Left lung (tissue), 14 donors: ENCODE measurements around the gene SRGN. TPM values are rescaled to one million over a fixed set of nuclear protein-coding genes. Genes with fewer than 3 reads are reported as not detected.
"Not testable (repeated sequence)": the region's sequence is repeated elsewhere in the genome, so short reads cannot be mapped to it uniquely, and the experiment has no call there.

Experiments
- ATAC-seq: fragments of 200-7000 bp; cut with Tn5 transposase; one replicate; pipeline ENCODE4 v1.9.1; 2020; ENCODE audit warnings: moderate library complexity
- DNase-seq, 4 donors: peaks; one replicate each; pipeline ENCODE4 v3.0.0-alpha.2; 2013 to 2020
- H3K27ac ChIP-seq, 2 donors: fragments of 200-600 bp; sonication (generic) in 1 of 2; one replicate each; pipeline versions ENCODE4 v1.5.0 to v1.8.0; 2020 to 2021
- H3K27me3 ChIP-seq, 2 donors: fragments of 200-600 bp; sonication (generic) in 1 of 2; one replicate each; pipeline versions ENCODE4 v1.5.0 to v1.8.0; 2020 to 2021
- H3K36me3 ChIP-seq, 2 donors: fragments of 200-600 bp; sonication (generic) in 1 of 2; one replicate each; pipeline versions ENCODE4 v1.5.0 to v1.8.0; 2020 to 2021
- H3K4me1 ChIP-seq, 2 donors: fragments of 200-600 bp; one replicate each; pipeline ENCODE4 v1.8.0; 2021
- H3K4me3 ChIP-seq, 2 donors: fragments of 200-600 bp; sonication (generic) in 1 of 2; one replicate each; pipeline versions ENCODE4 v1.5.0 to v1.8.0; 2020 to 2021; ENCODE audit warnings: mild to moderate bottlenecking in 1 of 2
- H3K9me3 ChIP-seq, 2 donors: fragments of 200-600 bp; sonication (generic) in 1 of 2; one replicate each; pipeline versions ENCODE4 v1.5.0 to v1.8.0; 2020 to 2021
- CTCF ChIP-seq, 2 donors: fragments of 200-600 bp; sonication (generic) in 1 of 2; IDR thresholded peaks; one replicate each; pipeline versions ENCODE4 v1.5.0 to v1.8.0; 2021; ENCODE audit warnings: antibody characterized with exemption in 2 of 2
- intact Hi-C, 2 donors: fragments of 100-400 bp; cut with DNase I; formaldehyde crosslinking; loops; one replicate each; pipeline versions ENCODE4 v1.11.2 to v1.14.2; 2022
- long read RNA-seq, 12 donors: library from polyadenylated mRNA in 2 of 12; unstranded in 2 of 12; transcript quantifications; one replicate each; pipeline ENCODE4 v2.0.0 and lab custom pipeline, GENCODE V29; 2019 to 2026
- polyA plus RNA-seq, 6 donors: library from polyadenylated mRNA; unstranded; fragments of 120-200 nt; gene quantifications; one replicate each; pipeline ENCODE4 v1.2.1, GENCODE V29; 2013; ENCODE audit not compliant: insufficient read length in 6 of 6
- total RNA-seq, 2 donors: library from RNA; stranded (reverse); fragmentation: NEBNext Ultra II Directional; extraction: Animal tissue kit (Norgen Biotek cat#: 25700); gene quantifications; one replicate each; pipeline ENCODE4 v1.2.1, GENCODE V29; 2021
- donor health status: DM: no; HTN: yes; CAD: no.
- donor health status: DM: no; HTN: no; CAD: no.

SRGN gene, protein sequence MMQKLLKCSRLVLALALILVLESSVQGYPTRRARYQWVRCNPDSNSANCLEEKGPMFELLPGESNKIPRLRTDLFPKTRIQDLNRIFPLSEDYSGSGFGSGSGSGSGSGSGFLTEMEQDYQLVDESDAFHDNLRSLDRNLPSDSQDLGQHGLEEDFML
- total RNA-seq (100 to 1,000 TPM; 131 to 533 TPM), polyA plus RNA-seq (10 to 100 TPM; 25.7 to 42.6 (median 34.3) TPM)
- long read RNA-seq, donor 1, transcript SRGN-201 (3 exons, 1,208 nt) = major isoform, 50 of 50 reads
- long read RNA-seq, donor 1, partial matches to known transcripts = 0 of 50 reads
- long read RNA-seq, donor 1, other reads (novel, unspliced or antisense) = 0 of 50 reads
- long read RNA-seq, donor 2, transcript SRGN-201 (3 exons, 1,208 nt) = major isoform, 24 of 24 reads
- long read RNA-seq, donor 2, partial matches to known transcripts = 0 of 24 reads
- long read RNA-seq, donor 2, other reads (novel, unspliced or antisense) = 0 of 24 reads
- long read RNA-seq, donor 3, transcript SRGN-201 (3 exons, 1,208 nt) = major isoform, 16 of 16 reads
- long read RNA-seq, donor 3, partial matches to known transcripts = 0 of 16 reads
- long read RNA-seq, donor 3, other reads (novel, unspliced or antisense) = 0 of 16 reads
- long read RNA-seq, donor 4, transcript SRGN-201 (3 exons, 1,208 nt) = major isoform, 118 of 126 reads
- long read RNA-seq, donor 4, partial matches to known transcripts = 3 of 126 reads
- long read RNA-seq, donor 4, other reads (novel, unspliced or antisense) = 4 of 126 reads
- long read RNA-seq, donor 5, transcript SRGN-201 (3 exons, 1,208 nt) = major isoform, 43 of 43 reads
- long read RNA-seq, donor 5, partial matches to known transcripts = 0 of 43 reads
- long read RNA-seq, donor 5, other reads (novel, unspliced or antisense) = 0 of 43 reads
- long read RNA-seq, donor 6, transcript SRGN-201 (3 exons, 1,208 nt) = major isoform, 34 of 34 reads
- long read RNA-seq, donor 6, partial matches to known transcripts = 0 of 34 reads
- long read RNA-seq, donor 6, other reads (novel, unspliced or antisense) = 0 of 34 reads
- long read RNA-seq, donor 7, transcript SRGN-201 (3 exons, 1,208 nt) = major isoform, 35 of 36 reads
- long read RNA-seq, donor 7, partial matches to known transcripts = 0 of 36 reads
- long read RNA-seq, donor 7, other reads (novel, unspliced or antisense) = 0 of 36 reads
- long read RNA-seq, donor 8, transcript SRGN-201 (3 exons, 1,208 nt) = major isoform, 41 of 42 reads
- long read RNA-seq, donor 8, partial matches to known transcripts = 0 of 42 reads
- long read RNA-seq, donor 8, other reads (novel, unspliced or antisense) = 0 of 42 reads
- long read RNA-seq, donor 9 = 0 reads
- long read RNA-seq, donor 10, transcript SRGN-201 (3 exons, 1,208 nt) = major isoform, 330 of 336 reads
- long read RNA-seq, donor 10, partial matches to known transcripts = 0 of 336 reads
- long read RNA-seq, donor 10, other reads (novel, unspliced or antisense) = 6 of 336 reads
- long read RNA-seq, donor 11, transcript SRGN-201 (3 exons, 1,208 nt) = major isoform, 45 of 45 reads
- long read RNA-seq, donor 11, partial matches to known transcripts = 0 of 45 reads
- long read RNA-seq, donor 11, other reads (novel, unspliced or antisense) = 0 of 45 reads
- long read RNA-seq, donor 12, transcript SRGN-201 (3 exons, 1,208 nt) = major isoform, 25 of 25 reads
- long read RNA-seq, donor 12, partial matches to known transcripts = 0 of 25 reads
- long read RNA-seq, donor 12, other reads (novel, unspliced or antisense) = 0 of 25 reads

DNA sequence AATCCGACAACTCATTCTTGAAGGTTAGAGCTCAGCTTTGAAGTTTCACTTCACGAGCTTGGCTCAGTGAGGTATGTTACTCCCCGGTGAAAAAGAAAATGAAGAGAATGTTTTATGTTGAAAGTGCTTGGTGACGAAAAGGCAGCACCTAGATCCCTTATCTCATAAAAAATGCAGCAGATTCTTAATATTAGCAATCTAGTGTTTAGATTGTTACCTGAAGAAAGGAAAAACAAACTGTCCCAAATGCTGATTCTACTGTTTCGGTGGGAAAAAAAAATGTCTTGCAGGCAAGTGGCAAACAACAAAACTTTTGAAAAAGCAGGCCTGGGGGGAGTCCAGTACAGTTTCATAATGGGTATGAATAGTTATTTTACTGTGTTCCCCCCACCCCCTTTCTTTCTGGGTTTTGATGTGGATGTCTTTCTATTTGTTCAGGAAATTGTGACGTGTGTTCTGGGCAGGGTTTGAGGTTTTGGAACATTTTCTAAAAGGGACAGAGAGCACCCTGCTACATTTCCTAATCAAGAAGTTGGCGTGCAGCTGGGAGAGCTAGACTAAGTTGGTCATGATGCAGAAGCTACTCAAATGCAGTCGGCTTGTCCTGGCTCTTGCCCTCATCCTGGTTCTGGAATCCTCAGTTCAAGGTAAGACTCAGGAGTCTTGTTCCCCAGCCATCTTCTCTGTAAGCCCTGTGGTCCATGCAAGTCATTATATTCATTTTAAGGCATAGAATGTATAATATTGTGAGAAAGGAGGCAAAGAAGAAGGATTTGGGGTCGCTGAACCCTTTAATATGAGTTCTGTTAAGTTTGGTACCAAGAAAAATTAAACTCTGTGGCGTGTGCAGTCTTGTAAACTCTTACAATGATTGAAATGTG lies at the start of gene SRGN:
Gene SRGN (plus strand): TSS at position 514 of the 881 bp plus-strand sequence. CDS start 55 bp downstream, at position 569.
- no peaks in the 10 kb centered on the region for H3K36me3 ChIP-seq
- H3K4me1 ChIP-seq = peaks cover 0 to 62% of the 10 kb centered on the region in 2 donors
- no peaks in the 10 kb centered on the region for H3K9me3 ChIP-seq
- peak within 1 kb of the TSS; percentile 93 to 95 for H3K27ac ChIP-seq
- ATAC-seq = peak; percentile 78
- intact Hi-C loops = no loop called here
- H3K4me3 ChIP-seq = peak within 1 kb of the TSS; percentile 28 to 55
- peak in 3 of 4 donors; percentile 12 to 79 (median 53) for DNase-seq
- H3K27me3 ChIP-seq = no peaks in the 10 kb centered on the region
- TF ChIP-seq CTCF (IDR thresholded peaks at IDR 0.05) = no peak

DNA sequence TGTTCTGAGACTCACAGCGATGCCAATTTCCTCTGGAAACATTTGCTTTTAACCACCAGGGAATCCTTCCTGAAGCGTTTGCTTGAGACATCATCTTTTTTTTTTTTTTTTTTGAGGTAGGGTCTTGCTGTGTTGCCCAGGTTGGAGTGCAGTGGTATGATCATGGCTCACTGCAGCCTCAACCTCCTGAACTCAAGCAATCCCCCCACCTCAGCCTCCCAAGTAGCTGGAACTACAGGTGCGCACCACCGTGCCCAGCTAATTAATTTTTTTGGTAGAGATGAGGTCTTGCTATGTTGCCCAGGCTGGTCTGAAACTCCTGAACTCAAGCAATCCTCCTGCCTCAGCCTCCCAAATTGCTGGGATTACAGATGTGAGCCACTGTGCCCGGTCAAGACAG lies 47.0 kb upstream of the SRGN start:
- DNase-seq, H3K4me3 ChIP-seq, H3K27me3 ChIP-seq, intact Hi-C loops, H3K9me3 ChIP-seq, ATAC-seq, H3K36me3 ChIP-seq, H3K27ac ChIP-seq: not testable (repeated sequence)
- peaks cover 0 to 32% of the 10 kb centered on the region in 2 donors for H3K4me1 ChIP-seq

- Histone ChIP-seq H3K4me3 (no peak overlapping the region), H3K9me3 (no peaks in the 10 kb centered on the region), H3K27me3 (no peaks in the 10 kb centered on the region), H3K4me1 (peaks cover 3 to 47% of the 10 kb centered on the region in 2 donors), H3K36me3 (no peaks in the 10 kb centered on the region), H3K27ac (no peak overlapping the region)
- no peak for TF ChIP-seq CTCF (IDR thresholded peaks at IDR 0.05)
- intact Hi-C loops = no loop called here
- no peak for ATAC-seq
- DNase-seq = no peak
Observed at GRCh38 chr10:69042417-69042816, 45.5 kb upstream of the SRGN start.

GRCh38 chr10:69042838-69043237 lies 45.1 kb upstream of the SRGN start:
- Histone ChIP-seq H3K4me3 (no peak overlapping the region), H3K27ac (no peak overlapping the region), H3K36me3 (no peaks in the 10 kb centered on the region), H3K4me1 (peaks cover 3 to 51% of the 10 kb centered on the region in 2 donors), H3K9me3 (no peaks in the 10 kb centered on the region), H3K27me3 (no peaks in the 10 kb centered on the region)
- no peak for TF ChIP-seq CTCF (IDR thresholded peaks at IDR 0.05)
- DNase-seq (no peak), ATAC-seq (no peak)
- intact Hi-C loops = no loop called here
